Thoracic aorta (tissue), 2 donors: ENCODE results near the gene KDM2B. TPM values are rescaled to one million over a fixed set of nuclear protein-coding genes. Genes with fewer than 3 reads are reported as not detected.

ENCODE experiments used
- ATAC-seq: fragments of 150-250 bp; one replicate; pipeline ENCODE4 v1.8.0; 2017; ENCODE audit warnings: low read depth; ENCODE audit not compliant: insufficient number of reproducible peaks, low FRiP score
- DNase-seq: peaks from one replicate; pipeline ENCODE4 v3.0.0-alpha.2; 2020; ENCODE audit warnings: low spot score
- H3K27ac ChIP-seq, 2 donors: fragments of 200-600 bp; sonication (generic); 1 replicate in 1 of 2; 2 replicates in 1 of 2; pipeline ENCODE4 v1.5.1; 2016; ENCODE audit warnings: mild to moderate bottlenecking in 2 of 2, moderate library complexity in 2 of 2
- H3K27me3 ChIP-seq: fragments of 200-600 bp; sonication (generic); replicated peaks from 2 replicates; pipeline ENCODE4 v1.6.0; 2016; ENCODE audit warnings: mild to moderate bottlenecking; ENCODE audit not compliant: insufficient read depth
- H3K36me3 ChIP-seq: fragments of 200-600 bp; sonication (generic); one replicate; pipeline ENCODE4 v1.5.1; 2016
- H3K4me1 ChIP-seq, 2 donors: fragments of 200-600 bp; sonication (generic); 1 replicate in 1 of 2; 2 replicates in 1 of 2; pipeline versions ENCODE4 v1.5.1 to v1.6.0; 2016; ENCODE audit warnings: low read depth in 2 of 2, mild to moderate bottlenecking in 1 of 2; ENCODE audit not compliant: control insufficient read depth in 1 of 2
- H3K4me3 ChIP-seq: fragments of 200-600 bp; sonication (generic); 2 replicates; pipeline ENCODE4 v1.5.1; 2016; ENCODE audit warnings: mild to moderate bottlenecking
- H3K9me3 ChIP-seq: fragments of 200-600 bp; sonication (generic); 2 replicates; pipeline ENCODE4 v1.5.1; 2016
- CTCF ChIP-seq: fragments of 200-600 bp; sonication (generic); IDR thresholded peaks from one replicate; pipeline ENCODE4 v1.5.1; 2019; ENCODE audit warnings: antibody characterized with exemption
- total RNA-seq, 2 donors: library from RNA; depleted of rRNA; stranded (reverse); fragments of >200 nt; gene quantifications; one replicate each; pipeline versions ENCODE4 v1.1.0 to v1.2.3, GENCODE V29; 2016

Gene KDM2B
- total RNA-seq, 2 donors from 2014 or later, result 15.0 to 22.5 TPM

- no peaks in the 10 kb centered on the region for H3K4me1 ChIP-seq
- no peak overlapping the region for H3K4me3 ChIP-seq
- no peaks in the 10 kb centered on the region for H3K9me3 ChIP-seq
- no peak for TF ChIP-seq CTCF
- H3K27me3 ChIP-seq, result no peaks in the 10 kb centered on the region
- ATAC-seq, result no peak
- H3K36me3 ChIP-seq, result peaks cover 2% of the 10 kb centered on the region
- H3K27ac ChIP-seq, result no peak overlapping the region
- no peak for DNase-seq
Measured at GRCh38 chr12:121513464-121514183, 67.2 kb downstream of the KDM2B start.

- TF ChIP-seq CTCF, result no peak
- peaks cover 4% of the 10 kb centered on the region for H3K36me3 ChIP-seq
- no peak overlapping the region for H3K4me3 ChIP-seq
- H3K4me1 ChIP-seq, result no peaks in the 10 kb centered on the region
- ATAC-seq (no peak), DNase-seq (no peak)
- H3K9me3 ChIP-seq, result no peaks in the 10 kb centered on the region
- no peaks in the 10 kb centered on the region for H3K27me3 ChIP-seq
- H3K27ac ChIP-seq, result no peak overlapping the region
Measured at GRCh38 chr12:121512561-121512960, 68.3 kb downstream of the KDM2B start.

- H3K9me3 ChIP-seq, result no peaks in the 10 kb centered on the region
- H3K36me3 ChIP-seq, result peaks cover 4% of the 10 kb centered on the region
- ATAC-seq, result no peak
- H3K4me1 ChIP-seq, result no peaks in the 10 kb centered on the region
- no peaks in the 10 kb centered on the region for H3K27me3 ChIP-seq
- no peak for TF ChIP-seq CTCF
- no peak overlapping the region for H3K4me3 ChIP-seq
- no peak for DNase-seq
- H3K27ac ChIP-seq, result no peak overlapping the region
Measured at GRCh38 chr12:121511916-121512315, 68.9 kb downstream of the KDM2B start.

- H3K4me3 ChIP-seq, result no peak overlapping the region
- no peaks in the 10 kb centered on the region for H3K9me3 ChIP-seq
- no peak for ATAC-seq
- no peak for DNase-seq
- H3K4me1 ChIP-seq, result no peaks in the 10 kb centered on the region
- no peaks in the 10 kb centered on the region for H3K27me3 ChIP-seq
- H3K27ac ChIP-seq, result no peak overlapping the region
- H3K36me3 ChIP-seq, result peaks cover 4% of the 10 kb centered on the region
- TF ChIP-seq CTCF, result no peak
Measured at GRCh38 chr12:121509339-121509738, 71.5 kb downstream of the KDM2B start.

- no peaks in the 10 kb centered on the region for H3K9me3 ChIP-seq
- no peak overlapping the region for H3K27ac ChIP-seq
- DNase-seq (no peak), ATAC-seq (no peak)
- no peaks in the 10 kb centered on the region for H3K4me1 ChIP-seq
- H3K27me3 ChIP-seq, result no peaks in the 10 kb centered on the region
- H3K4me3 ChIP-seq, result no peak overlapping the region
- no peak for TF ChIP-seq CTCF
- peaks cover 4% of the 10 kb centered on the region for H3K36me3 ChIP-seq
Measured at GRCh38 chr12:121508533-121508932, 72.3 kb downstream of the KDM2B start.
